Measurements from ENCODE around the gene OPN1MW.

- TF ChIP-seq ZNF12 (CRISPR knock-in tag; IDR thresholded peaks at IDR 0.05): no peak
- TF ChIP-seq PHB2 (IDR thresholded peaks at IDR 0.05; ENCODE audit: partially characterized antibody): no peak
- no peak for TF ChIP-seq CTCF (CRISPR knock-in tag; IDR thresholded peaks at IDR 0.05)
- TF ChIP-seq POLR2A (IDR thresholded peaks at IDR 0.05; ENCODE audit: insufficient read depth in 1 of 2, low read depth in 2 of 2, low read length in 2 of 2): no peak
- no peak for TF ChIP-seq ZNF770 (CRISPR knock-in tag; IDR thresholded peaks at IDR 0.05)
Observed at GRCh38 chrX:154142386-154142785, 40.0 kb upstream of the OPN1MW start.

Measured in HepG2 (cell line).